HG02642 (cell line): Measurements from ENCODE around the gene ACOT7.
"Not testable (repeated sequence)": the region's sequence is repeated elsewhere in the genome, so short reads cannot be mapped to it uniquely, and the experiment has no call there.

ENCODE experiments used
- ATAC-seq: cut with Tn5 transposase; IDR thresholded peaks from one replicate; pipeline ENCODE4 v1.9.1; 2021; ENCODE audit warnings: mild to moderate bottlenecking; ENCODE audit not compliant: unreplicated experiment, poor library complexity

ACOT7 gene, protein sequence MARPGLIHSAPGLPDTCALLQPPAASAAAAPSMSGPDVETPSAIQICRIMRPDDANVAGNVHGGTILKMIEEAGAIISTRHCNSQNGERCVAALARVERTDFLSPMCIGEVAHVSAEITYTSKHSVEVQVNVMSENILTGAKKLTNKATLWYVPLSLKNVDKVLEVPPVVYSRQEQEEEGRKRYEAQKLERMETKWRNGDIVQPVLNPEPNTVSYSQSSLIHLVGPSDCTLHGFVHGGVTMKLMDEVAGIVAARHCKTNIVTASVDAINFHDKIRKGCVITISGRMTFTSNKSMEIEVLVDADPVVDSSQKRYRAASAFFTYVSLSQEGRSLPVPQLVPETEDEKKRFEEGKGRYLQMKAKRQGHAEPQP

DNA sequence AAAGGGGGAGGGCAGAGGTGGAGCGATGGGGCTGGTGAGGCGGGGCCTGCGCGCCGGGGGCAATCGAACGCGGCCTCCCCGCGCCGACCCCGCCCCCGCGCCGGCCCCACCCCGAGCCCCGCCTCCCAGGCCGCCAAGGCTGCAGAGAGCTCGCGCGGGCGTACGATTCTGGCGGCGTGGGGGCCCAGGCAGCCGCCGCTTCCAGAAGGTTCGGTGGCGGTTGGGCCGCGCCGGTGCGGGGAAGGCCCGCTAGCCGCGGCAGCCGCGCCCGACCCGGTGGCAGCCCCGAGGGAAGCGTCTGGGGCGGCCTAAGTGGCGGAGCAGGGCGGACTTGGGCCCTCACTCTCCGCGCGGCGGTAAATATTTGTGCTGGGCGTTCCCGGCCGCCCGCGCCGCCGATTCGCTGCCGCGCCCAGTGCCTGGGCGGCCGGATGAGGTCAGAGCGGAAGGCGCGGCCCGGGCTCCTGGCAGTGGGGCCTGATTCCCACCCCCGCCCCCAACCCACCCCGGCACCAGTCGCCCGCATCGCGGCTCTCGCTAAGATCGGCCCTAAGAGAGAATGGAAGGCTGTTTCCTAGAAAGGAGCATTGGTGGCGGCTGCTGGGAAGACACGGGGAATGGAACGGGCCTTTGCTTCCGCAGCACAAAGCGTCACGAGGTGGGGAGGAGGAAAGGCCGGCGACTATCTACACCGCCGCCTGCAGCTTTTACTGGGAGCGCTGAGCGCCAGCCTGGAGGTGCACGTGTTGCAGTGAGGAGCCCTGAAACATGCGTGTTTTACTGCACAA, at the start of gene ACOT7:
ACOT7 (minus strand) TSS at position 368 of the 788 bp plus-strand sequence. CDS start 368 bp downstream, outside the sequence.
- peak; percentile 84 for ATAC-seq

DNA sequence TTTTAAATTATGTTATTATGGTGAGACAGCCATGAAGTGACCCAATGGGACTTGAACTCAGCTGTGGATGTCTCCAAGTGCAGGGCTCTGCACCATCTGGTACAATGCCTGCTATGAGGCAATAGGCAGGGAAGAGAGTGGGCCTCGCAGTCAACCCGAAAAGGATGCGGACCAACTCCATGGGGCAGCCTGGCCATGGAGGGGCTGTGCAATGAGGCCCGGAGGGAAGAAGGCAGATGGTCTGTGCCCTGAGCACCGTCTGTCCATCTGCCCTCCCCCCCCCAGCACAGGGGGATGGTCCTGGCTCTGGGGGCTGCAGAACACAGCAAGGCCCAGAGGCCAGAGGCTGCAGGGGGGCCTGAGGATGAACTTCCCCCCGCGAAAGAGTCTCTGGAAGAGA, 48.0 kb upstream of the ACOT7 start:
- no peak for ATAC-seq

DNA sequence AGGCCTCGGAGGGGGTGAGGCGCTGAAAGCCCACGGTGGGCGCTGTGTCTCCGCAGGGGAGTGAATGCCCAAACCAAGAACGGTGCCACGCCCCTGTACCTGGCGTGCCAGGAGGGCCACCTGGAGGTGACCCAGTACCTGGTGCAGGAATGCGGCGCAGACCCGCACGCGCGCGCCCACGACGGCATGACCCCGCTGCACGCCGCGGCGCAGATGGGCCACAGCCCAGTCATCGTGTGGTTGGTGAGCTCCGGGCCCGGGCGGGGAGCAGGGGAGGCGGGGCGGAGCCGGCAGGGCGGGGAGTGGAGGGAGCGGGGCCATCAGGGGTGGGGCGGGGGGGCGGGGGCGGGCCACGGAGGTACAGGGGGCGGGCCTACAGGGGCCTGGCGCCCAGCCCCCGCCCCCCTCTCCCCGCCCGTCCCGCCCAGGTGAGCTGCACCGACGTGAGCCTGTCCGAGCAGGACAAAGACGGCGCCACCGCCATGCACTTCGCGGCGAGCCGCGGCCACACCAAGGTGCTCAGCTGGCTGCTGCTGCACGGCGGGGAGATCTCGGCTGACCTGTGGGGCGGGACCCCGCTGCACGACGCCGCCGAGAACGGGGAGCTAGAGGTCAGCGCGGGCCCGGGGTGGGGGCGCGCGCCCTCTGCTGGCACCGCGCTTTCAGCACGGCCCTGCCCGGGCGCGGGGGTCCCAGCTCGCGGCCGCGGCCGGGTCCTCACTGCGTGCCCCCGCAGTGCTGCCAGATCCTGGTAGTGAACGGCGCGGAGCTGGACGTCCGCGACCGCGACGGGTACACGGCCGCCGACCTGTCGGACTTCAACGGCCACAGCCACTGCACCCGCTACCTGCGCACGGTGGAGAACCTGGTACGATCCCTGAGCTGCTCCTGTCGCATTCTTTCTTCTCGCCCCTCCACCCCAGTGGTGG, 46.9 kb upstream of the ACOT7 start:
- no peak for ATAC-seq

DNA sequence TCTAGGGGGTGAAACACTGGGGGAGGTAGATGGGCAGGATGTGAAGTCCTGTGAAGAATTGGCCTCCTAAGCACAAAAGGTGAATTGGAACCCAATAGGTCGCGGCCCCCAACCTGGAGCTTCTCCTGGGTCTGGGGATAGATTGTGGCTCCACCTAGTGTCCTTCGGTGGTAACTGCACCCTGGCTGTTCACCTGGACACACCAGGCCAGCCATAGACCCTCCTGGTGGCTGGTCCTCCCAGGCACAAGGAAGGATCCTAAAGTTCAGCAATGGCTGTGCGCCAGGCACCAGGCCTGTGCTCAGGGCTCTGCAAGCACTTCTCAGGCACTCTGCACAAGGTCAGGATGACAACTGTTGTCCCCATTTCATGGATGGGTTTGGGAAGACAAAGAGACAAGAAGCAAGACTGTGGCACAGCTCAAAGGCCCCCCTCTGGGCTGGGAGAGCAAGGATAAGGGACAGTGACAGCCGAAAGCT, 44.5 kb upstream of the ACOT7 start:
- peak; percentile 54 for ATAC-seq

DNA sequence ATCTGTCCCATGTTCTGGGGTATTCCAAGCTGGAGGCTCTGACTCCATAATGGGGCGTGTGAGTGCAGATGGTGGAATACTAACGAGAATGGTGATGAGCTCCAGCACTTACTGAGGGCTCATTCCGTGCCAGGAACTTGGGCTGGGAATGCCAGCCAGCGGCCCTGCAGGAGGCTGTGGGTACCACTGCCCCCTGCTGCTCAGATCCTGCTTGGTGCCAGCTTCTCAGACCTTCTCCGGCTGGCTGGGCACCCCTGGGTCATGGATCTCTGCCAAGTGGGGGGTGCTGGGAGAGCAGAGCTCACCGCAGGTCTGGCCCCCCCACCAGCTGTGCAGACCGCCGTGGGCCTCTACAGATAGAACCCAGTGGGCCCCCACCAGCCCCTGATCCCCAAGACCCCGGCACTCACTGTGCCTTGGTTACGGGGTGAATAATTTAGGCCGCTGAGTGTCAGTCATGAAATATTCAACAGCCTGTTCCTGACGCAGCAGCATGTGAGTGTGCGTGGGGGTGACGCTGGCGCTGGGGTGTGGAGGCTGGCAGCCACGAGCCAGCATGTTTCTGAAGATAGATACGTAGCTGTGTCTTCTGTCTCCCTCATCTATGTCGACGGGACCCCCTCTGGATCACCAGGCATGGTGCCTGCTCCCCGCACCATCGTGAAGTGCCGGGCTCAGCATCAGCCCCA, 43.6 kb upstream of the ACOT7 start:
- not testable (repeated sequence) for ATAC-seq

DNA sequence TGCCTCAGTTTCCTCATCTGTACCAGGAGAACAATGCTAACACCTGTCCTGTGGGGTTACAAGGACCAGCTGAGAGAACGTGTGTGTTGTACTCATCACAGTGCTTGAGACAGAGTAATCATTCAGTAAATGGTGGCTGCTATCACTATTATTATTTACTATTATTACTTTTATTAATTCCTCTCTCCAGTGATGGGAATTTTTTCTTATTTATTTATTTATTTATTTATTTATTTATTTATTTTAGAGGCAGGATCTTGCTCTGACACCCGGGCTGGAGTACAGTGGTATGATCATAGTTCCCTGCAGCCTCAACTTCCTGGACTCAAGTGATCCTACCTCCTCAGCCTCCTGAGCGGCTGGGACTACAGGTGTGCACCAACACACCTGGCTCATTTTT, 42.7 kb upstream of the ACOT7 start:
- ATAC-seq, result not testable (repeated sequence)

DNA sequence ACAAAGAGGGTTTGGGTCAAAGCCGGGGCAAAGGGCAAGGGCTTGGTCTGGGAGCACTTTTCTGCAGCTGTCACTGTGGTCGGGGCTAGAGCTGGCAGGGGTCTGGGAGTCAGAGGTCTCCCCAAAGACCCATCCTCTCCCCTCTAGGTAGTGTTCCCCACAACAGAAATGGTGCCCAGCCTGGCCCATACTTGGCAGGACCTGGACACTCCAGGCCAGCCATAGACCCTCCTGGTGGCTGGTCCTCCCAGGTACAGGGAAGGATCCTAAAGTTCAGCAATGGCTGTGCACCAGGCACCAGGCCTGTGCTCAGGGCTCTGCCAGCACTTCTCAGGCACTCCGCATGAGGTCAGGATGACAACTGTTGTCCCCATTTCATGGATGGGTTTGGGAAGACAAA, 42.0 kb upstream of the ACOT7 start:
- no peak for ATAC-seq

DNA sequence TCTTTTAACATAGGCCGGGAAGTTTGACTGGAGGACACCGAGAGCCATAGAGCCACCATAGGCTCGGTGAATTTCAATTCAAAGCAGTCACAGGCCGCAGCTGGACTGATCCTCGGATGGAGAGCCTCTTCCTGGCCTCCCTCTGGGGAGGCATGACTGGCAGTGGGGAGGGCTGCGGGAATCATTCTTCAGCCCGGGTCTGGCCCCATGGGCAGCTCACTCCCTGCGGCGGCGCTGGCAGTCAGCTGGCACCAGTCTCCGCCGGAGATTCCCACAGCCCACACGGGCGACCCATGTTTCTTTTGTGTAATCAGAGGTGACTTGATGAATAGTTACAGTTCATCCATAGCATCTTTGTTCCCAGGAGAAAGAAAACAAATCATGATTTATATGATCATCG, 41.6 kb upstream of the ACOT7 start:
- ATAC-seq, result no peak

DNA sequence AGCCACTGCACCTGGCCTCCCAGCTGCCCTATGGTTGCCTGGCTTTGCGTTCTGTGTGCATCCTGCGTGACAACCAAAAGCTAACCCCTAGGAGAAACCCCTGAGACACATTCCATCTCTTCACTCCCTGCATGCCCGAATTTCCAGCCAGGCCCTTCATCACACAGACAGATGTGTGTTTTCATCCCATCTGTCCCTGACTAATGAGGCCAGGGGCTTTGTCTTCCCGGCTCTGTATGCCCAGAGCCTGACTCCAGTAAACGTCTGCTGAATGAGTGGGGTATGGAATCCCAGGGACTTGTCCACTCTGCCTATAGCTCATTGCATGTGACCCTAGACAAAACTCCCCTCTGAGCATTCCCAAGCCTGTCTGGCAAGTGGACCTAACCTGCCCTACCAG, 40.6 kb upstream of the ACOT7 start:
- no peak for ATAC-seq

DNA sequence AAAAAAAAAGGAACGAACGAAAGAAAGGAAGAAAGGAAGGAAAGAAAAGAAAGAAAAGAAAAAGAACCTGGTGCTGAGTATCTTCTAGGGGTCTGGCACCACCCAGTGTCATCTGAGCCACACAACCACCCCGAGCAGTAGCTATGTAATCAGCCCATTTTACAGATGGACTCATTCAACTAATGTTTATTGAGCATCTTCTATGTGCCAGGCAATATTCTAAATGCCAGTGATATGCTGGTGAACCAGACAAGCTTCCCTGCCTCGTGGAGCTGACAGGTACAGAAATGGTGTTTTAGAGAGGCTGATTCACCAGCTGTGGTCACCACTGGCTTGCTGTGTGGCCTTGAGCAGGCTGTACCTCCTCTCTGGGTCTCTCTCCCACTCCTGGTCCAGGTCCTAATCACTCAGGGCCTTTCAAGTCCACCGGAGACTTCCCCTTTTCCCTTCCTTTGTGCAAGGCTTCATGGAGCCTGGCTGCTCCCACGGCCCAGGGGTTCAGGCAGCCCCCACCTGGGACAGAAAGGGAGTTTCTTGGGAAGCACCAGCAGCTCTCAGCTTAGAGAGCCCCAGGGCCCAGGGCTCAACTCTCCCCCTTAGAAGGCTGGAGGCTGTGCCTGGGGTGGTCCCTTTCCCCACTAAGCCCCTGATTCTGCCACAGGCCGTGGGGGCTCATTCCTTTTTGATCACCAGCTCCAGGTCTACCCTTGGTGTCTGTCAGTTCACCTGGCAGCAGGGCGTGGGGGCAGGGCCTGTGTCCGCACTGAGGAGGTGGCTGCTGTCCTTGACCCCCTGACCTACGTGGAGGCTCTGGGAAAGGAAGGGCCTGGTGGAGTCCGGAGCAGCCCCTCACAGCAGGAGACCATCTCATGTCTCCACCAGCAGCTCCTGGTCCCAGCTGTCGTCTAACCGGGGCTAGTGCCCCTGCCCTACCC, 38.3 kb upstream of the ACOT7 start:
- ATAC-seq, result not testable (repeated sequence)

DNA sequence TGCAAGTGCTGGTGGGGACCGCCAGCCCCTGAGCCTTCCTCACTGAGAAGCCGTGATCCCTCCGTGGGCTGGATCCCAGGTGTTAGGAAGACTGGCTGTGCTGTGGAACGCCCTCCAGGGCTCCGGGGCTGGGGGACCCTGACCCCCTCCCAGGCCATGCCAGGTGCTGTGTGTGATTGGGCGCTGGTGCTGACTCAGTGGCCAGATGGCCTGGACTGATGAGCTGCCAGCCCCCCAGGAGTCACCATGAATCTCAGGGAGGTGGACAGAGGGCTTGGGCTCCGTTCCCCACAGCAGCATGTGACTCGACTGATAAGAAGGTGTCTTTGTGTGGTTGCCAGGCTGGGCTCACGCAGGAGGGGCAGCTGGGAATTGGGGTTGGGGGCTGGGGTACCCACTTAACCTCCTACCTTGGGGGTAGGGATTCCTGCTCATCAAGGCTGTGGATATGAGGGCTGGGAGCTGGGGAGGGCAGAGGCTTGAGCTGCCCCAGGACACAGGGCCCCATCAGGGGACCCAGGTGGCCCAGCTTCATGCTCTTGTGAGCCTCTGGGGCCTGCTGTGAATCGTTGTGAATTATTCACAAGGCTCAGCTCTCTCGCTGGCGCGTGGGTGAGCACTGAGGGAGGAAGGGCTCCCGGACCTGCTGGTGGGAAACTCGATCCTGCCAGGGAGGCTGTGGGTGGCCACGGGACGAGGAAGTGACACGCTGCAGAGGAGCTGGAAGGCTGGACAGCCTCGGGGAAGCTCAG, 36.3 kb upstream of the ACOT7 start:
- not testable (repeated sequence) for ATAC-seq

DNA sequence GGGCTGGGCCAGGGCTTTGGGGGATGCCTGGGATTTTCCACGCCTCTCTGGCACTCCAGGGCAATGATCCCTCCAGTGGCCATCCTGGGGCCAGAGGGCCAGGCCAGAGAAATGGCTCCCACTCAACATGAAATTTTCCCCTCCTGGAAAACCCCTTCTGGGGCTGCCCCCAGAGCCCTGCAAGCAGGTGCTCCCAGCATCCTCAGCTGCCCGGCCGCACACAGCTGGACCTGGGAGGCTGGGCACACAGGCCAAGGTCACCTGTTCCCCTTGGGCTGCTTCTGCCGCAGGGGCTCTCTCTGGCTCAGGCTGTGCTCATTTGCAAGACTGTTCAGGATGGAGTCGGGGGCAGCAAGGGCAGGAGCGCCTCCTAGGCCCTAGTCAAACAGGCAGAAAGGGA, 34.9 kb upstream of the ACOT7 start:
- not testable (repeated sequence) for ATAC-seq

DNA sequence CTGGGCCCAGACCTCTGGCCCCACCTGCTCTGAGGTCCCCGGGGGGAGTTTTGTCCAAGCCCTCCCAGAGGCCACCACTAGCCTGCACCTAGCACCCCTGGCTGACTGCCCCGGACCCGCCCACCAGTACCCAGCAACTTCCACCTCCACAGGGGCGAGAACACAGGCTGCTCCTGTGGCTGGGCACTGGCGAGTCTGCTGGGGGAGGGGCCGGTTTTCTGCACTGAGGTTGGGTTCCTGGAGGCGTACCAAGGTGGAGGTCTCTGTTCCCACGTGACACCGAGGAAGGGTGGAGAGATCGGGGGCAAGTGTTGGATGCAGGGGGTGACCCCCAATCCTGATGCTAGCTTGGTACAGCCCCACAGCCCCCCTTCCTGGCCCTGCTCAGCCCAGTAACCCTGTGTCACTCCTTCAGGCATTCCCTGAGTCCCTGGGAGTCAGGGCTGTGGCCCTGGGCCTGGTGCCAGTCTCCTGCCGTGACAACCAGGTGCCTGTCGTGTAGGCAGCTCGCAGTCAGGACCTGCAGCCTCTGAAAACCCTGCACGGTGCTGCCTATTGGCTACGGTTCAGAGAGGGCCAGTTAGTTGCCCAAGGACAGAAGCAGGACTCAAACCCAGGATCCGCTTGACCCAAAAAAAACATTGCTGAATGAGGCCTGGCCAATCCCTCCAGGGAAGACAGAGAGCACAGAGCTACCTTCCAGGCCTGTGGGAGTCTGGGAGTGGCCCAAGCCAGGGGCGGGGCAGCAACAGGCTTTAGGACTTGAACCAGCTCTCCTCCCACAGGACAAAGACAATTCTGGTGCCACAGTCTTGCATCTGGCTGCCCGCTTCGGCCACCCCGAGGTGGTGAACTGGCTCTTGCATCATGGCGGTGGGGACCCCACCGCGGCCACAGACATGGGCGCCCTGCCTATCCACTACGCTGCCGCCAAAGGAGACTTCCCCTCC, 34.1 kb upstream of the ACOT7 start:
- ATAC-seq, result no peak

DNA sequence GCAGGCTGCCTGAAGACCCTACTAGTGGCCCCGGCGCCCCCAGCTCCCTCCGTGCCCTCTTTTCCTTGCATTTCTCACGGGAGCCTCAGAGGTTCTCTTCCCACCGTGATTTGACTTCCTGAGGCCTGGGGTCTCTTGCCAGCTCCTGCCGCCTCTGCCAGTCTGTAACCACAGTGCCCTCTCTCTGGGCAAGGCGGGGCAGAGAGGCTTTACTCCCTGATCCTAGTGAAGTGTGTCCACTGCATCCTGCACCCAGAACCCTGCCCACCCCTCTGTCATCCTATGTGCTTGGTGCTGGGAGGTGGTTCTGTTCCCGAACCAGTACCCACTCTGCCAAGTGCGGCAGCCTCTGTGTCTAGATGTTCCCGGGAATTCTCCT, 33.4 kb upstream of the ACOT7 start:
- ATAC-seq, result no peak

DNA sequence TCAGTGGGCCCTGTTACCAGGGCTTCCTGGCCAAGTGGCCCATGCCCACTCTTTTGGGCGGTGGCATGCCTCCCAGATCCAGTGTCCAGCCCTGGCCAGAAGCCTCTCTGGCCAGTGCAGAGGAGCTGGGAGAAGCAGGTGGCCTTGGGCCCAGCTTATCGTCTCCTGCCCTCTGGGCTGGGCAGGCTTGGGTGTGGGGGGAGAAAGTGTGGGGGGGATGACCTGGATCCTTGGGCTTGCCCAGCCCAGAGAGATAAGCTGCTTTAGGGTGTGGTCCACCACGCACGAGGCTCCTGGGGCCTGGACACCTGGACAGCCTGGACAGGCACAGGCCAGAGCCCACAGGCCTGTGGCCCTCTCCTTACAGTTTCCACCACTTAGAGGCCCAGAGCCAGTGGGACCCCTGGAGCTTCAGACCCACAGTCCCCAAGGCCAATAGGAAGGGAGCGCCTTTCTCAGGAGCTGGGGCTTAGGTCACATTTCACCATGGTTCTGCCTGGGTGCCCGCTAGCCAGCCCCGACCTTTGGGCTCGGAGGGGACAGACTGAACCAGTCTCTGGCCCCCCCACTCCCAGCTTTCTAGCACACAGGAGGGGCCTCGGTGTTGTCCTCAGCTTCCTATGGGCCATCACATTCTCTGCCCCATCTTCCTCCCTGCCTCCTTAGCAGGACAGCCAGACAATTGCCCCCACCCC, 32.9 kb upstream of the ACOT7 start:
- no peak for ATAC-seq

DNA sequence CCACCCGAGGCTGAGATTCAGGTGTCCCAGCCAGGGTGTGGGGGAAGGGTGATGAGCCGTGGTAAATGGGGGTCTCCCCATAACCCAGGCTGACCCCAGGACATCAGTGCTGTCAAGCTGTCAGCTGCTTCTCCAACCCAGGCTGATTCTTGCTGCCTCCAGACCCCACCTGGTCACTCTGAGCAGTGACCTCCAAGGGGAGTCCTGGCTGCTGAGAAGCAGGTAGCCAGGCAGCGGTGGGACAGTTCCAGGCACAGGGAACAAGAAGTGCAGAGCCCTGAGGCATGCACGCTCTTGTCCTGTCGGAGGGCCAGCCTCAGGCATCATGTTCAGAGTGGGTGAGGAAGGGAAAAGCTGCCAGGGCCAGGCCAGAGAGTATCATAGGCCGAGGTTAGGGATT, 32.1 kb upstream of the ACOT7 start:
- no peak for ATAC-seq
